H1 (cell line): ENCODE data around the gene SPEF1. TPM values are rescaled to one million over a fixed set of nuclear protein-coding genes. Genes with fewer than 3 reads are reported as not detected.

Experiments used
- CBX5 ChIP-seq: fragments of 300-800, 300-1000 bp; sonication (generic); IDR thresholded peaks from 2 replicates; pipeline ENCODE4 v1.7.1; 2016; ENCODE audit warnings: antibody characterized with exemption, low read length, low read depth
- NRF1 ChIP-seq: IDR thresholded peaks from 2 replicates; pipeline ENCODE4 v1.6.1; 2011; ENCODE audit warnings: mild to moderate bottlenecking, low read depth, low read length, improper control_type of control experiment
- PHF8 ChIP-seq: fragments of 200-600 bp; sonication (generic); conservative IDR thresholded peaks from 2 replicates; pipeline ENCODE4 v1.7.1; 2012; ENCODE audit warnings: low read depth, mild to moderate bottlenecking, inconsistent platforms, low read length, moderate library complexity
- SRF ChIP-seq: IDR thresholded peaks from 2 replicates; pipeline ENCODE4 v1.6.1; 2011; ENCODE audit warnings: mild to moderate bottlenecking, low read depth, low read length, moderate library complexity
- TAF1 ChIP-seq: IDR thresholded peaks from 2 replicates; pipeline ENCODE4 v1.6.1; 2011; ENCODE audit warnings: mild to moderate bottlenecking, low read depth, low read length
- YY1 ChIP-seq: IDR thresholded peaks from 2 replicates; pipeline ENCODE4 v1.6.1; 2011; ENCODE audit warnings: low read depth, mild to moderate bottlenecking, low read length
- polyA plus RNA-seq, 7 experiments: library from polyadenylated mRNA; depleted of rRNA in 3 of 7; stranded (reverse) in 5 of 7; unstranded in 2 of 7; fragments of >200 nt in 5 of 7; fragments of 200-250 nt in 2 of 7; gene quantifications; 1 replicate in 5 of 7; 2 replicates in 1 of 7; 4 replicates in 1 of 7; pipeline versions ENCODE4 v1.2.1 to v1.2.3, GENCODE V29; 2011 to 2013; ENCODE audit warnings: missing spikeins in 2 of 7, mixed read lengths in 2 of 7
- total RNA-seq: library from RNA; stranded (reverse); fragmentation: NEBNext Ultra II Directional; extraction: Animal tissue kit (Norgen Biotek cat#: 25700); gene quantifications from 2 replicates; pipeline ENCODE4 v1.2.1, GENCODE V29; 2021
- TF ChIP-seq, protein P1 (sequence below): IDR thresholded peaks from 2 replicates; pipeline ENCODE4 v1.6.1; 2011; ENCODE audit warnings: low read depth, mild to moderate bottlenecking, low read length; ENCODE audit not compliant: insufficient read depth
- TF ChIP-seq, protein P2 (sequence below): fragments of 300-600 bp; sonication (generic); IDR thresholded peaks from 2 replicates; pipeline ENCODE4 v1.7.1; 2012; ENCODE audit warnings: low read length, moderate library complexity, mild to moderate bottlenecking, inconsistent platforms; ENCODE audit not compliant: insufficient replicate concordance

SPEF1 gene
- total and polyA plus RNA-seq, 2 of the 8 experiments (the other 6 are each of a cell fraction or from before 2014, with no cell fraction given) = 0.51 to 0.71 TPM

DNA sequence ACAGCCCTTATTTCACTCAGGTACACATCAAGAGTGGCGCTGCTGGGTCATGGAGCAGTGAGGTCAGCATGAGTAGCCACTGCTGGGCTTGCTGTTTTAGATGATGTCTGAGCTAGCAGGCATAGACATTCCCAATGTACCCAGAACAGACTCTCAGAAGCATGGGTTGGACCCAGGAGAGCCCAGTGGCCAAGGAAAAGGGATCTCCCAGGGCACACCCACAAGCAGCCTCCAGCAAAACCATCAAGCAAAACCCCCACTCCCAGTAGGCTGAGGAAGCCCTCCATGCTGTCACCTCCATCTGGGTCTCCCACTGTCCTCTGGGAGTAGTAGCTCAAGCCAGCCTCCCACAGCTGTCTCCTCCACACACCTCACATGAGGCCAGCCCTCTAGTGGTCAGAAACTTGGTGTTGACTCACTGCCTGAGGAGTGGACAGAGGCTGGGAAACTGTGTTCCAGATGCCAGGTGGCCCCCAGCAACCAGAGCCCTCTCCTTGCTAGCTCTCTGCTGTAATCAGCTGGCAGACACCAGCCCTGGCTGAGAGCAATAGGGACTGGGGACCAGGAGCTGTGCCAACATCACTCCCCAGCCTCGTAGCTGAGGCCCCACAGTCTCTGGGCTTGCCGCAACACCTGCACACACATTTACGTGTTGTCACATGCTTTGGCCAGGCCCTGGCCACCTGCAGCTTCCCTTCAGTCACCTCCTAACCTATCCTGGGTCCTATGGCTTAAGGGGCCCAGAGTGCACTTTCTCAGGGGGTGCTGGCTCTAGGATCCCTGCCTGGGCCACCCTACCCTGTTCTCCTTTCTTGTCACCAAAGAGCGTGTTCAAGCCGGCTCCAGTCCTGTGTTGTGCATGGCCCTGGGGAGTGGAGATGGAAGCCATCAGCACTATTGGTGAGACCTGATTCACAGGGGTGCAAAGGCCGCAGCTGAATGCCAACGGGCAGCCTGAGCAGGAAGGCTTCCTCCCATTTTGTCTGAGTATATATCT is 37.2 kb upstream of the SPEF1 start (continued):
- TF ChIP-seq PHF8 (no peak), TAF1 (no peak), NRF1 (no peak), YY1 (no peak), CBX5 (no peak), SRF (no peak)
- TF ChIP-seq, protein P1, sequence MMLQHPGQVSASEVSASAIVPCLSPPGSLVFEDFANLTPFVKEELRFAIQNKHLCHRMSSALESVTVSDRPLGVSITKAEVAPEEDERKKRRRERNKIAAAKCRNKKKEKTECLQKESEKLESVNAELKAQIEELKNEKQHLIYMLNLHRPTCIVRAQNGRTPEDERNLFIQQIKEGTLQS = no peak
- TF ChIP-seq, protein P2, sequence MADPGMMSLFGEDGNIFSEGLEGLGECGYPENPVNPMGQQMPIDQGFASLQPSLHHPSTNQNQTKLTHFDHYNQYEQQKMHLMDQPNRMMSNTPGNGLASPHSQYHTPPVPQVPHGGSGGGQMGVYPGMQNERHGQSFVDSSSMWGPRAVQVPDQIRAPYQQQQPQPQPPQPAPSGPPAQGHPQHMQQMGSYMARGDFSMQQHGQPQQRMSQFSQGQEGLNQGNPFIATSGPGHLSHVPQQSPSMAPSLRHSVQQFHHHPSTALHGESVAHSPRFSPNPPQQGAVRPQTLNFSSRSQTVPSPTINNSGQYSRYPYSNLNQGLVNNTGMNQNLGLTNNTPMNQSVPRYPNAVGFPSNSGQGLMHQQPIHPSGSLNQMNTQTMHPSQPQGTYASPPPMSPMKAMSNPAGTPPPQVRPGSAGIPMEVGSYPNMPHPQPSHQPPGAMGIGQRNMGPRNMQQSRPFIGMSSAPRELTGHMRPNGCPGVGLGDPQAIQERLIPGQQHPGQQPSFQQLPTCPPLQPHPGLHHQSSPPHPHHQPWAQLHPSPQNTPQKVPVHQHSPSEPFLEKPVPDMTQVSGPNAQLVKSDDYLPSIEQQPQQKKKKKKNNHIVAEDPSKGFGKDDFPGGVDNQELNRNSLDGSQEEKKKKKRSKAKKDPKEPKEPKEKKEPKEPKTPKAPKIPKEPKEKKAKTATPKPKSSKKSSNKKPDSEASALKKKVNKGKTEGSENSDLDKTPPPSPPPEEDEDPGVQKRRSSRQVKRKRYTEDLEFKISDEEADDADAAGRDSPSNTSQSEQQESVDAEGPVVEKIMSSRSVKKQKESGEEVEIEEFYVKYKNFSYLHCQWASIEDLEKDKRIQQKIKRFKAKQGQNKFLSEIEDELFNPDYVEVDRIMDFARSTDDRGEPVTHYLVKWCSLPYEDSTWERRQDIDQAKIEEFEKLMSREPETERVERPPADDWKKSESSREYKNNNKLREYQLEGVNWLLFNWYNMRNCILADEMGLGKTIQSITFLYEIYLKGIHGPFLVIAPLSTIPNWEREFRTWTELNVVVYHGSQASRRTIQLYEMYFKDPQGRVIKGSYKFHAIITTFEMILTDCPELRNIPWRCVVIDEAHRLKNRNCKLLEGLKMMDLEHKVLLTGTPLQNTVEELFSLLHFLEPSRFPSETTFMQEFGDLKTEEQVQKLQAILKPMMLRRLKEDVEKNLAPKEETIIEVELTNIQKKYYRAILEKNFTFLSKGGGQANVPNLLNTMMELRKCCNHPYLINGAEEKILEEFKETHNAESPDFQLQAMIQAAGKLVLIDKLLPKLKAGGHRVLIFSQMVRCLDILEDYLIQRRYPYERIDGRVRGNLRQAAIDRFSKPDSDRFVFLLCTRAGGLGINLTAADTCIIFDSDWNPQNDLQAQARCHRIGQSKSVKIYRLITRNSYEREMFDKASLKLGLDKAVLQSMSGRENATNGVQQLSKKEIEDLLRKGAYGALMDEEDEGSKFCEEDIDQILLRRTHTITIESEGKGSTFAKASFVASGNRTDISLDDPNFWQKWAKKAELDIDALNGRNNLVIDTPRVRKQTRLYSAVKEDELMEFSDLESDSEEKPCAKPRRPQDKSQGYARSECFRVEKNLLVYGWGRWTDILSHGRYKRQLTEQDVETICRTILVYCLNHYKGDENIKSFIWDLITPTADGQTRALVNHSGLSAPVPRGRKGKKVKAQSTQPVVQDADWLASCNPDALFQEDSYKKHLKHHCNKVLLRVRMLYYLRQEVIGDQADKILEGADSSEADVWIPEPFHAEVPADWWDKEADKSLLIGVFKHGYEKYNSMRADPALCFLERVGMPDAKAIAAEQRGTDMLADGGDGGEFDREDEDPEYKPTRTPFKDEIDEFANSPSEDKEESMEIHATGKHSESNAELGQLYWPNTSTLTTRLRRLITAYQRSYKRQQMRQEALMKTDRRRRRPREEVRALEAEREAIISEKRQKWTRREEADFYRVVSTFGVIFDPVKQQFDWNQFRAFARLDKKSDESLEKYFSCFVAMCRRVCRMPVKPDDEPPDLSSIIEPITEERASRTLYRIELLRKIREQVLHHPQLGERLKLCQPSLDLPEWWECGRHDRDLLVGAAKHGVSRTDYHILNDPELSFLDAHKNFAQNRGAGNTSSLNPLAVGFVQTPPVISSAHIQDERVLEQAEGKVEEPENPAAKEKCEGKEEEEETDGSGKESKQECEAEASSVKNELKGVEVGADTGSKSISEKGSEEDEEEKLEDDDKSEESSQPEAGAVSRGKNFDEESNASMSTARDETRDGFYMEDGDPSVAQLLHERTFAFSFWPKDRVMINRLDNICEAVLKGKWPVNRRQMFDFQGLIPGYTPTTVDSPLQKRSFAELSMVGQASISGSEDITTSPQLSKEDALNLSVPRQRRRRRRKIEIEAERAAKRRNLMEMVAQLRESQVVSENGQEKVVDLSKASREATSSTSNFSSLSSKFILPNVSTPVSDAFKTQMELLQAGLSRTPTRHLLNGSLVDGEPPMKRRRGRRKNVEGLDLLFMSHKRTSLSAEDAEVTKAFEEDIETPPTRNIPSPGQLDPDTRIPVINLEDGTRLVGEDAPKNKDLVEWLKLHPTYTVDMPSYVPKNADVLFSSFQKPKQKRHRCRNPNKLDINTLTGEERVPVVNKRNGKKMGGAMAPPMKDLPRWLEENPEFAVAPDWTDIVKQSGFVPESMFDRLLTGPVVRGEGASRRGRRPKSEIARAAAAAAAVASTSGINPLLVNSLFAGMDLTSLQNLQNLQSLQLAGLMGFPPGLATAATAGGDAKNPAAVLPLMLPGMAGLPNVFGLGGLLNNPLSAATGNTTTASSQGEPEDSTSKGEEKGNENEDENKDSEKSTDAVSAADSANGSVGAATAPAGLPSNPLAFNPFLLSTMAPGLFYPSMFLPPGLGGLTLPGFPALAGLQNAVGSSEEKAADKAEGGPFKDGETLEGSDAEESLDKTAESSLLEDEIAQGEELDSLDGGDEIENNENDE = no peak
